Activated effector memory CD4-positive, alpha-beta T cell treated with Interleukin-2 at 50 U/mL for 16 hours (primary cell): ENCODE results near the gene SHH.
"Not testable (repeated sequence)": the region's sequence is repeated elsewhere in the genome, so short reads cannot be mapped to it uniquely, and the experiment has no call there.

Experiments
- DNase-seq: peaks from one replicate; pipeline ENCODE4 v3.0.0-alpha.2; 2020

SHH gene

GRCh38 chr7:155842496-155843265 lies 30.4 kb upstream of the SHH start:
- DNase-seq: no peak

GRCh38 chr7:155840909-155841308 lies 28.6 kb upstream of the SHH start:
- no peak for DNase-seq

- no peak for DNase-seq
Measured at GRCh38 chr7:155840262-155840885, 28.1 kb upstream of the SHH start.

GRCh38 chr7:155839461-155839860 lies 27.2 kb upstream of the SHH start:
- no peak for DNase-seq

- not testable (repeated sequence) for DNase-seq
Measured at GRCh38 chr7:155838312-155838711, 26.0 kb upstream of the SHH start.

GRCh38 chr7:155837126-155837479 lies 24.8 kb upstream of the SHH start:
- no peak for DNase-seq

GRCh38 chr7:155836216-155837125 lies 24.2 kb upstream of the SHH start:
- DNase-seq: no peak

- no peak for DNase-seq
Measured at GRCh38 chr7:155835446-155836215, 23.4 kb upstream of the SHH start.

GRCh38 chr7:155834486-155835048 lies 22.3 kb upstream of the SHH start:
- no peak for DNase-seq

- DNase-seq: no peak
Measured at GRCh38 chr7:155833651-155834050, 21.4 kb upstream of the SHH start.

GRCh38 chr7:155832581-155832981 lies 20.3 kb upstream of the SHH start:
- no peak for DNase-seq

GRCh38 chr7:155831807-155832524 lies 19.7 kb upstream of the SHH start:
- DNase-seq: no peak

GRCh38 chr7:155830961-155831806 lies 18.9 kb upstream of the SHH start:
- DNase-seq: no peak

- DNase-seq: no peak
Measured at GRCh38 chr7:155829796-155830470, 17.7 kb upstream of the SHH start.

- DNase-seq: no peak
Measured at GRCh38 chr7:155825336-155825735, 13.1 kb upstream of the SHH start.

GRCh38 chr7:155824227-155824886 lies 12.1 kb upstream of the SHH start:
- no peak for DNase-seq

- DNase-seq: no peak
Measured at GRCh38 chr7:155821851-155822250, 9.6 kb upstream of the SHH start.

GRCh38 chr7:155820788-155821187 lies 8.5 kb upstream of the SHH start:
- no peak for DNase-seq

GRCh38 chr7:155820246-155820645 lies 8.0 kb upstream of the SHH start:
- DNase-seq: no peak

GRCh38 chr7:155819186-155819585 lies 6.9 kb upstream of the SHH start:
- DNase-seq: no peak
